Tibial artery (tissue), 4 donors: Measurements from ENCODE around the gene PARP16.

ENCODE experiments used
- DNase-seq, 2 donors: peaks; one replicate each; pipeline ENCODE4 v3.0.0-alpha.2; 2019
- H3K27ac ChIP-seq, 2 donors: fragments of 200-600 bp; sonication (generic) in 1 of 2; 1 replicate in 1 of 2; 2 replicates in 1 of 2; pipeline ENCODE4 v1.5.1; 2018 to 2019; ENCODE audit warnings: mild to moderate bottlenecking in 1 of 2
- H3K27me3 ChIP-seq, 2 donors: fragments of 200-600 bp; sonication (generic) in 1 of 2; one replicate each; pipeline versions ENCODE4 v1.5.1 to v1.6.0; 2016 to 2019
- H3K36me3 ChIP-seq, 3 donors: fragments of 200-600 bp; sonication (generic) in 2 of 3; one replicate each; pipeline ENCODE4 v1.5.1; 2016 to 2019; ENCODE audit warnings: mild to moderate bottlenecking in 2 of 3
- H3K4me1 ChIP-seq, 4 donors: fragments of 200-600 bp; sonication (generic) in 2 of 4; 1 replicate in 3 of 4; 2 replicates in 1 of 4; pipeline ENCODE4 v1.5.1; 2016 to 2019
- H3K4me3 ChIP-seq, 2 donors: fragments of 200-600 bp; sonication (generic) in 1 of 2; 1 replicate in 1 of 2; 2 replicates in 1 of 2; pipeline ENCODE4 v1.5.1; 2018 to 2019; ENCODE audit warnings: mild to moderate bottlenecking in 2 of 2
- H3K9me3 ChIP-seq, 3 donors: fragments of 200-600 bp; sonication (generic) in 1 of 3; one replicate each; pipeline ENCODE4 v1.5.1; 2016 to 2019
- intact Hi-C: fragments of 100-400 bp; cut with DNase I; formaldehyde crosslinking; loops from one replicate; pipeline ENCODE4 v1.15.0; 2023; ENCODE audit warnings: low total_unique reads
- TF ChIP-seq, protein P1 (sequence below), 2 experiments: fragments of 200-600 bp in 1 of 2; fragments of 450-650 bp in 1 of 2; IDR thresholded peaks; one replicate each; pipeline ENCODE4 v1.5.1; 2017 to 2019; ENCODE audit warnings: antibody characterized with exemption in 2 of 2, mild to moderate bottlenecking in 1 of 2, moderate library complexity in 1 of 2

Gene PARP16

GRCh38 chr15:65259367-65259797 is 27.3 kb downstream of the PARP16 start:
- intact Hi-C loops = no loop called here
- TF ChIP-seq, protein P1, sequence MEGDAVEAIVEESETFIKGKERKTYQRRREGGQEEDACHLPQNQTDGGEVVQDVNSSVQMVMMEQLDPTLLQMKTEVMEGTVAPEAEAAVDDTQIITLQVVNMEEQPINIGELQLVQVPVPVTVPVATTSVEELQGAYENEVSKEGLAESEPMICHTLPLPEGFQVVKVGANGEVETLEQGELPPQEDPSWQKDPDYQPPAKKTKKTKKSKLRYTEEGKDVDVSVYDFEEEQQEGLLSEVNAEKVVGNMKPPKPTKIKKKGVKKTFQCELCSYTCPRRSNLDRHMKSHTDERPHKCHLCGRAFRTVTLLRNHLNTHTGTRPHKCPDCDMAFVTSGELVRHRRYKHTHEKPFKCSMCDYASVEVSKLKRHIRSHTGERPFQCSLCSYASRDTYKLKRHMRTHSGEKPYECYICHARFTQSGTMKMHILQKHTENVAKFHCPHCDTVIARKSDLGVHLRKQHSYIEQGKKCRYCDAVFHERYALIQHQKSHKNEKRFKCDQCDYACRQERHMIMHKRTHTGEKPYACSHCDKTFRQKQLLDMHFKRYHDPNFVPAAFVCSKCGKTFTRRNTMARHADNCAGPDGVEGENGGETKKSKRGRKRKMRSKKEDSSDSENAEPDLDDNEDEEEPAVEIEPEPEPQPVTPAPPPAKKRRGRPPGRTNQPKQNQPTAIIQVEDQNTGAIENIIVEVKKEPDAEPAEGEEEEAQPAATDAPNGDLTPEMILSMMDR (IDR thresholded peaks at IDR 0.05) = no peak
- peak; percentile 73 to 76 for DNase-seq
- Histone ChIP-seq H3K36me3 (peaks cover 51 to 83% (median 59%) of the 10 kb centered on the region in 3 donors), H3K27me3 (no peaks in the 10 kb centered on the region), H3K4me3 (no peak overlapping the region), H3K9me3 (no peaks in the 10 kb centered on the region), H3K4me1 (peaks cover 0 to 4% (median 0%) of the 10 kb centered on the region in 4 donors), H3K27ac (peak overlapping the region; percentile 35 to 38)

DNA sequence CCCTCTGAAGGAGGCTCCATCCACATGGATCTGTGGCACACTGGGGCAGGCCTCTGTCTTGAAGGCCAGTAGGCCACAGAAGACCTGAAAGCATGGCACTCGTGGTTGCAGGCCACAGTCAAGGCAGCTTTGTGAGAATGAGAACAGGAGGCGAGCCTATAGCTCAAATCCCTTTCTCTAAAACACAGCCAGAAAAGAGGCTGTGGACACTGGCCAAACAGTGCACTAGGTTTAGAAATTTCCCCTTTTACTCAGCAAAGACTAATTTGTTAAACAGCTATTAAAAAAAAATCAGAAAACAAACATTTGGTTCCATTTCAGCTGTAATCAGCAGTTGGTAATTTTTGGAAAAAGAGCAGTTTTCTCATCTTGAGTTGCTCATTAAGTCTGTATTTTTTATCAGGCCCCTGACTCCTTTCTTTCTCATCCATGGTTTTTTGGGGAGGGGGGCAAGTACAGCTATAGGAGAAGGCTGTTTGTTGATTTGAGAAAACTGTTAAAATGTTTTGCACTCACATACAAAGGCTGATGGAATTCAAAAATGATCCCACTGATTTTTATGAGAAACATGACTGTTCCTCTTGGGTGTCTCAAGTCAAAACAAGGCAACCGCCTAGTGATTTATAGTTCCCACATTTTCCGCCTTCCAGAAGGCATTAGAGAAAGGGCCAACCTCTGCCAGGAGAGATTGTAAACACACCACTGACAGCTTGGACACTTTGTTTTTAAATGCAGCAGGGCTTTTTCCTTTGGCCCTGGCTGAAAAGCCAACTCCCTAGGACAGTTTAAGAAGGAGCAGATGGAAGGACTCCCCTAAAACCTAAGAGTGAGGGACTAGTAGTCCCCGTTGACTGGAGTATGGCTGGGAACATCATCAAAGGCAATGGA is 28.1 kb downstream of the PARP16 start:
- Histone ChIP-seq H3K36me3 (peaks cover 51 to 83% (median 62%) of the 10 kb centered on the region in 3 donors), H3K4me3 (no peak overlapping the region), H3K9me3 (no peaks in the 10 kb centered on the region), H3K27me3 (no peaks in the 10 kb centered on the region), H3K27ac (peak overlapping the region; percentile 38 to 62), H3K4me1 (peaks cover 0 to 4% (median 0%) of the 10 kb centered on the region in 4 donors)
- DNase-seq = peak in 1 of 2 donors; percentile 38
- intact Hi-C loops = no loop called here
- TF ChIP-seq, protein P1 (IDR thresholded peaks at IDR 0.05) = no peak

DNA sequence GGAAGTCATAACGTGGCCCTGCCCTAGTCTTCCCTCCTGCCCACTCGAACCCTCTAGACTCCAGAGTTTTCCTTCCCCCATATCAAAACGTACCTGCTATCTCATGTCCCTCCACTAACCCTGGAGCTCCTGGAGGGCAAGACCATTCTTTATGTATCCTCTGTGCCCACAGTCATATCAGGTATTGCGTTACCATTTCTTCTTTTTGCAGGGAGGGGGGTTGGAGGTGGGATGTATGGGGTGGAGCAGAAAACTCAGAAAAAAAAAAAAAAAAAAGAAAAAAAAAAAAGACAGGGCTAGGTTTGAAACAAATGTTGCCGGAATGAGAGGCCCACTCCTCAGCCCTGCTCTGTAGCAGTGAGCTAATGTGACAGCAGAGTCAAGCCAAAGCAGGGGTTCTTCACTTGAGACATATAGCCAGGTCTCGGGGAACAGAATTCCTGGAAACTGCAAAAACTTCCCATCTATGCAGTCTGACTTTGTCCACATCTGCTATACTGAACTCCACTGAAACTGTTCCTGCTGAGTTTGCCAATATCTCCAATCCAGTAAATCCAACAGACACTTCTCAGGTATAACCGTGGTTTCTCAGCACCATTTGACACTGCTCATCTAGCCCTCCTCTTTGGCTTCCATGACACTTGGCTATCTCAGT is 31.1 kb downstream of the PARP16 start:
- Histone ChIP-seq H3K9me3 (no peaks in the 10 kb centered on the region), H3K4me3 (no peak overlapping the region), H3K27me3 (no peaks in the 10 kb centered on the region), H3K4me1 (peaks cover 0 to 4% (median 0%) of the 10 kb centered on the region in 4 donors), H3K27ac (no peak overlapping the region), H3K36me3 (peaks cover 32 to 64% (median 38%) of the 10 kb centered on the region in 3 donors)
- intact Hi-C loops = no loop called here
- TF ChIP-seq, protein P1 (IDR thresholded peaks at IDR 0.05) = no peak
- DNase-seq = no peak

GRCh38 chr15:65254758-65255157 is 31.9 kb downstream of the PARP16 start:
- Histone ChIP-seq H3K4me3 (no peak overlapping the region), H3K27ac (no peak overlapping the region), H3K4me1 (peaks cover 0 to 4% (median 0%) of the 10 kb centered on the region in 4 donors), H3K27me3 (no peaks in the 10 kb centered on the region), H3K9me3 (no peaks in the 10 kb centered on the region), H3K36me3 (peaks cover 24 to 60% (median 31%) of the 10 kb centered on the region in 3 donors)
- DNase-seq = no peak
- intact Hi-C loops = loop anchor here (5.0 kb wide), 1 partner anchor 42 kb away; the partner anchor contains the start of gene CILP
- TF ChIP-seq, protein P1 (IDR thresholded peaks at IDR 0.05) = no peak

GRCh38 chr15:65254356-65254755 is 32.3 kb downstream of the PARP16 start:
- H3K4me1 ChIP-seq = peaks cover 0 to 4% (median 0%) of the 10 kb centered on the region in 4 donors
- H3K4me3 ChIP-seq = no peak overlapping the region
- H3K27me3 ChIP-seq = no peaks in the 10 kb centered on the region
- intact Hi-C loops = loop anchor here (5.0 kb wide), 1 partner anchor 42 kb away; the partner anchor contains the start of gene CILP
- DNase-seq = no peak
- no peak overlapping the region for H3K27ac ChIP-seq
- H3K9me3 ChIP-seq = no peaks in the 10 kb centered on the region
- H3K36me3 ChIP-seq = peaks cover 20 to 60% (median 27%) of the 10 kb centered on the region in 3 donors
- TF ChIP-seq, protein P1 (IDR thresholded peaks at IDR 0.05) = no peak
